Measurements from ENCODE around the gene KRT10. TPM values are rescaled to one million over a fixed set of nuclear protein-coding genes. Genes with fewer than 3 reads are reported as not detected.

Gene KRT10
- total RNA-seq (2021) (22.5 and 49.4 TPM in 2 replicates), Bru-seq, nascent RNA (percentile 45 among the genes with signal in this experiment), BruChase-seq, experiment 1, labeled RNA remaining after a 2-hour chase (percentile 50 among the genes with signal in this experiment), BruChase-seq, experiment 2, labeled RNA remaining after a 6-hour chase (percentile 83 among the genes with signal in this experiment)
- long read RNA-seq, transcript KRT10-202 (2 exons, 583 nt): major isoform, 11 of 311 reads
- long read RNA-seq, partial matches to known transcripts: 290 of 311 reads
- long read RNA-seq, other reads (novel, unspliced or antisense): 10 of 311 reads

GRCh38 chr17:40822132-40822812 is at the start of gene KRT10:
KRT10 (minus strand) TSS chr17:40822614; CDS start chr17:40822585, 29 bp downstream.
- peaks cover 21% of the 10 kb centered on the region for H3K4me1 ChIP-seq (replicated peaks; ENCODE audit: insufficient read depth)
- no peaks in the 10 kb centered on the region for H3K27me3 ChIP-seq (ENCODE audit: insufficient read depth, low read depth)
- BruUV-seq (replicated peaks): no TSS peak
- intact Hi-C loops (cut with micrococcal nuclease; ENCODE audit: unreplicated experiment): no loop called here
- peaks cover 4% of the 10 kb centered on the region; the same call in 1 of the 2 replicates for H3K9me3 ChIP-seq (ENCODE audit: insufficient read depth, low read depth)
- no peak within 1 kb of the TSS for H3K4me2 ChIP-seq
- TF ChIP-seq CTCF (conservative IDR thresholded peaks at IDR 0.05) (no peak), EZH2 (IDR thresholded peaks at IDR 0.05; ENCODE audit: low read depth) (no peak)
- H4K20me1 ChIP-seq (ENCODE audit: insufficient read depth): no peaks in the 10 kb centered on the region
- no peaks in the 10 kb centered on the region for H3K9me2 ChIP-seq (ENCODE audit: insufficient read depth)
- H3K36me3 ChIP-seq (ENCODE audit: low read depth): peaks cover 3% of the 10 kb centered on the region; the same call in 1 of the 2 replicates
- H3K27ac ChIP-seq: no peak within 1 kb of the TSS
- no peak for DNase-seq
- H3K4me3 ChIP-seq: no peak within 1 kb of the TSS
- H3K79me2 ChIP-seq (ENCODE audit: low read depth): peaks cover 48% of the 10 kb centered on the region
- H3F3A ChIP-seq (ENCODE audit: insufficient read depth, low read depth): peaks cover 36% of the 10 kb centered on the region
- ChIA-PET POLR2A (ENCODE audit: unreplicated experiment) (no interaction called here), CTCF (no interaction called here)
- H2AFZ ChIP-seq: no peak within 1 kb of the TSS

- H3K4me1 ChIP-seq (replicated peaks; ENCODE audit: insufficient read depth): no peaks in the 10 kb centered on the region
- no peak overlapping the region for H3K27ac ChIP-seq
- no peak overlapping the region for H2AFZ ChIP-seq
- ChIA-PET CTCF (interaction anchor here (0.6 to 0.7 kb wide), 2 partner anchors 601 to 792 kb away, joined by 3 to 4 read pairs; no protein-coding TSS in a partner anchor), POLR2A (ENCODE audit: unreplicated experiment) (no interaction called here)
- intact Hi-C loops (cut with micrococcal nuclease; ENCODE audit: unreplicated experiment): no loop called here
- H3K4me3 ChIP-seq: no peak overlapping the region
- no peak overlapping the region for H3K4me2 ChIP-seq
- H3K27me3 ChIP-seq (ENCODE audit: insufficient read depth, low read depth): no peaks in the 10 kb centered on the region
- H3K9me2 ChIP-seq (ENCODE audit: insufficient read depth): no peaks in the 10 kb centered on the region; the same call in 1 of the 2 replicates
- no peaks in the 10 kb centered on the region for H3F3A ChIP-seq (ENCODE audit: insufficient read depth, low read depth)
- no peaks in the 10 kb centered on the region for H3K79me2 ChIP-seq (ENCODE audit: low read depth)
- H3K36me3 ChIP-seq (ENCODE audit: low read depth): no peaks in the 10 kb centered on the region
- no peaks in the 10 kb centered on the region for H3K9me3 ChIP-seq (ENCODE audit: insufficient read depth, low read depth)
- no TSS peak for BruUV-seq (replicated peaks)
- no peak for TF ChIP-seq CTCF (conservative IDR thresholded peaks at IDR 0.05)
- no peak for TF ChIP-seq EZH2 (IDR thresholded peaks at IDR 0.05; ENCODE audit: low read depth)
- H4K20me1 ChIP-seq (ENCODE audit: insufficient read depth): no peaks in the 10 kb centered on the region
- DNase-seq: no peak
Observed at GRCh38 chr17:40871316-40871715, 48.9 kb upstream of the KRT10 start.

- Histone ChIP-seq H3K4me2 (no peak overlapping the region), H3K4me3 (no peak overlapping the region), H3K27ac (no peak overlapping the region), H3K9me2 (ENCODE audit: insufficient read depth) (no peaks in the 10 kb centered on the region; the same call in 1 of the 2 replicates), H3K79me2 (ENCODE audit: low read depth) (no peaks in the 10 kb centered on the region), H3K9me3 (ENCODE audit: insufficient read depth, low read depth) (no peaks in the 10 kb centered on the region), H3K4me1 (replicated peaks; ENCODE audit: insufficient read depth) (no peaks in the 10 kb centered on the region), H3K27me3 (ENCODE audit: insufficient read depth, low read depth) (no peaks in the 10 kb centered on the region), H4K20me1 (ENCODE audit: insufficient read depth) (no peaks in the 10 kb centered on the region), H3F3A (ENCODE audit: insufficient read depth, low read depth) (no peaks in the 10 kb centered on the region), H2AFZ (no peak overlapping the region), H3K36me3 (ENCODE audit: low read depth) (no peaks in the 10 kb centered on the region)
- no peak for TF ChIP-seq CTCF (conservative IDR thresholded peaks at IDR 0.05)
- TF ChIP-seq EZH2 (IDR thresholded peaks at IDR 0.05; ENCODE audit: low read depth): no peak
- no TSS peak for BruUV-seq (replicated peaks)
- intact Hi-C loops (cut with micrococcal nuclease; ENCODE audit: unreplicated experiment): no loop called here
- ChIA-PET POLR2A (ENCODE audit: unreplicated experiment) (no interaction called here), CTCF (no interaction called here)
- DNase-seq: no peak
Observed at GRCh38 chr17:40870136-40870535, 47.7 kb upstream of the KRT10 start.

All from PC-9 (cell line).